ENCODE data around the gene ARL16. TPM values are rescaled to one million over a fixed set of nuclear protein-coding genes. Genes with fewer than 3 reads are reported as not detected.
A peak's percentile ranks its signal among the peaks of the same experiment; 100 is the strongest.

Gene ARL16
- total RNA-seq, 1 experiment from 2014 or later: 40.1 TPM

- peaks cover 18% of the 10 kb centered on the region for H3K4me1 Mint-ChIP-seq (ENCODE audit: low read depth, unreplicated experiment)
- intact Hi-C loops (cut with micrococcal nuclease; ENCODE audit: unreplicated experiment): no loop called here
- peak overlapping the region; percentile 50 for H3K4me3 Mint-ChIP-seq (ENCODE audit: low read depth, unreplicated experiment)
- DNase-seq: no peak
- BruUV-seq (replicated peaks): no TSS peak
- no peaks in the 10 kb centered on the region for H3K27me3 Mint-ChIP-seq (ENCODE audit: unreplicated experiment)
- H3K9me3 Mint-ChIP-seq (ENCODE audit: low read depth, unreplicated experiment): no peaks in the 10 kb centered on the region
- CTCF ChIA-PET: no interaction called here
- H3K36me3 Mint-ChIP-seq (ENCODE audit: insufficient read depth, unreplicated experiment): peaks cover 11% of the 10 kb centered on the region
- no peak overlapping the region for H3K27ac Mint-ChIP-seq (ENCODE audit: unreplicated experiment)
- TF ChIP-seq, protein P1, sequence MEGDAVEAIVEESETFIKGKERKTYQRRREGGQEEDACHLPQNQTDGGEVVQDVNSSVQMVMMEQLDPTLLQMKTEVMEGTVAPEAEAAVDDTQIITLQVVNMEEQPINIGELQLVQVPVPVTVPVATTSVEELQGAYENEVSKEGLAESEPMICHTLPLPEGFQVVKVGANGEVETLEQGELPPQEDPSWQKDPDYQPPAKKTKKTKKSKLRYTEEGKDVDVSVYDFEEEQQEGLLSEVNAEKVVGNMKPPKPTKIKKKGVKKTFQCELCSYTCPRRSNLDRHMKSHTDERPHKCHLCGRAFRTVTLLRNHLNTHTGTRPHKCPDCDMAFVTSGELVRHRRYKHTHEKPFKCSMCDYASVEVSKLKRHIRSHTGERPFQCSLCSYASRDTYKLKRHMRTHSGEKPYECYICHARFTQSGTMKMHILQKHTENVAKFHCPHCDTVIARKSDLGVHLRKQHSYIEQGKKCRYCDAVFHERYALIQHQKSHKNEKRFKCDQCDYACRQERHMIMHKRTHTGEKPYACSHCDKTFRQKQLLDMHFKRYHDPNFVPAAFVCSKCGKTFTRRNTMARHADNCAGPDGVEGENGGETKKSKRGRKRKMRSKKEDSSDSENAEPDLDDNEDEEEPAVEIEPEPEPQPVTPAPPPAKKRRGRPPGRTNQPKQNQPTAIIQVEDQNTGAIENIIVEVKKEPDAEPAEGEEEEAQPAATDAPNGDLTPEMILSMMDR (IDR thresholded peaks at IDR 0.05; ENCODE audit: unreplicated experiment): no peak
Observed at GRCh38 chr17:81659038-81659437, 24.6 kb downstream of the ARL16 start.

DNA sequence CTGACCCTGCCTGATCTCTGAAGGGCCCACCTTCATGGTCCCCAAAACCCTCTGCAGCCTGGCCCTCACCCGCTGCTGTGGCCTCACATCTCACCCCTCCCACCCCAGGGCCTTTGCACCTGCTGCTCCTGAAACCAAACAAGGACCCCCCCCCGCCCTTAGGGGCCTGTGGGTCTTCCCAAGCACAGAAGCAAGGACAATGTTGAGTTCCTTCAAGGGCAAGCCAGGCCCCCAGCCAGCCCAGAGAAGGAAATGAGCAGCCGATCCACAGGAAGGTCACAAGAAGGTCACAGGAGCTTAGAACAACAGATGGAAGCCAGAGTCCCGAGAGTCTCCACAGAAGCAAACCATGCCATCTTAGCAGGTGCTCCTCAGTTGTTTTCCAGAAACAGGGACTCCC, 26.8 kb downstream of the ARL16 start:
- Mint-ChIP-seq H3K9me3 (ENCODE audit: low read depth, unreplicated experiment) (no peaks in the 10 kb centered on the region), H3K4me3 (ENCODE audit: low read depth, unreplicated experiment) (no peak overlapping the region), H3K4me1 (ENCODE audit: low read depth, unreplicated experiment) (peaks cover 22% of the 10 kb centered on the region), H3K27me3 (ENCODE audit: unreplicated experiment) (no peaks in the 10 kb centered on the region), H3K27ac (ENCODE audit: unreplicated experiment) (no peak overlapping the region), H3K36me3 (ENCODE audit: insufficient read depth, unreplicated experiment) (peaks cover 13% of the 10 kb centered on the region)
- CTCF ChIA-PET: no interaction called here
- TF ChIP-seq, protein P1 (IDR thresholded peaks at IDR 0.05; ENCODE audit: unreplicated experiment): no peak
- BruUV-seq (replicated peaks): no TSS peak
- intact Hi-C loops (cut with micrococcal nuclease; ENCODE audit: unreplicated experiment): no loop called here
- no peak for DNase-seq

GRCh38 chr17:81656118-81656743, 27.4 kb downstream of the ARL16 start, which contains the start of gene PDE6G:
Gene PDE6G (minus strand): TSS chr17:81656542. CDS start chr17:81653305, 3,237 bp downstream.
- H3K27me3 Mint-ChIP-seq (ENCODE audit: unreplicated experiment): no peaks in the 10 kb centered on the region
- H3K36me3 Mint-ChIP-seq (ENCODE audit: insufficient read depth, unreplicated experiment): peaks cover 16% of the 10 kb centered on the region
- CTCF ChIA-PET: no interaction called here
- TF ChIP-seq, protein P1 (IDR thresholded peaks at IDR 0.05; ENCODE audit: unreplicated experiment): no peak
- BruUV-seq (replicated peaks): no TSS peak
- no peak within 1 kb of the TSS for H3K4me3 Mint-ChIP-seq (ENCODE audit: low read depth, unreplicated experiment)
- DNase-seq: no peak
- H3K27ac Mint-ChIP-seq (ENCODE audit: unreplicated experiment): no peak within 1 kb of the TSS
- H3K9me3 Mint-ChIP-seq (ENCODE audit: low read depth, unreplicated experiment): no peaks in the 10 kb centered on the region
- intact Hi-C loops (cut with micrococcal nuclease; ENCODE audit: unreplicated experiment): no loop called here
- peaks cover 28% of the 10 kb centered on the region for H3K4me1 Mint-ChIP-seq (ENCODE audit: low read depth, unreplicated experiment)

GRCh38 chr17:81655378-81656117, 28.0 kb downstream of the ARL16 start:
- Mint-ChIP-seq H3K4me1 (ENCODE audit: low read depth, unreplicated experiment) (peaks cover 25% of the 10 kb centered on the region), H3K27ac (ENCODE audit: unreplicated experiment) (no peak overlapping the region), H3K27me3 (ENCODE audit: unreplicated experiment) (no peaks in the 10 kb centered on the region), H3K9me3 (ENCODE audit: low read depth, unreplicated experiment) (no peaks in the 10 kb centered on the region), H3K4me3 (ENCODE audit: low read depth, unreplicated experiment) (no peak overlapping the region), H3K36me3 (ENCODE audit: insufficient read depth, unreplicated experiment) (peaks cover 16% of the 10 kb centered on the region)
- TF ChIP-seq, protein P1 (IDR thresholded peaks at IDR 0.05; ENCODE audit: unreplicated experiment): no peak
- no TSS peak for BruUV-seq (replicated peaks)
- CTCF ChIA-PET: no interaction called here
- intact Hi-C loops (cut with micrococcal nuclease; ENCODE audit: unreplicated experiment): no loop called here
- no peak for DNase-seq
